CD1c-positive myeloid dendritic cell (primary cell): ENCODE data around the gene OR1S2.
"Not testable (repeated sequence)": the region's sequence is repeated elsewhere in the genome, so short reads cannot be mapped to it uniquely, and the experiment has no call there.

ENCODE experiments used
- DNase-seq: peaks from one replicate; pipeline ENCODE4 v3.0.0-alpha.2; 2016; ENCODE audit errors: extremely low spot score

OR1S2 gene, protein sequence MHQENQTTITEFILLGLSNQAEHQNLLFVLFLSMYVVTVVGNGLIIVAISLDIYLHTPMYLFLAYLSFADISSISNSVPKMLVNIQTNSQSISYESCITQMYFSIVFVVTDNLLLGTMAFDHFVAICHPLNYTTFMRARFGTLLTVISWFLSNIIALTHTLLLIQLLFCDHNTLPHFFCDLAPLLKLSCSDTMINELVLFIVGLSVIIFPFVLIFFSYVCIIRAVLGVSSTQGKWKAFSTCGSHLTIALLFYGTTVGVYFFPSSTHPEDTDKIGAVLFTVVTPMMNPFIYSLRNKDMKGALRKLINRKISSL

DNA sequence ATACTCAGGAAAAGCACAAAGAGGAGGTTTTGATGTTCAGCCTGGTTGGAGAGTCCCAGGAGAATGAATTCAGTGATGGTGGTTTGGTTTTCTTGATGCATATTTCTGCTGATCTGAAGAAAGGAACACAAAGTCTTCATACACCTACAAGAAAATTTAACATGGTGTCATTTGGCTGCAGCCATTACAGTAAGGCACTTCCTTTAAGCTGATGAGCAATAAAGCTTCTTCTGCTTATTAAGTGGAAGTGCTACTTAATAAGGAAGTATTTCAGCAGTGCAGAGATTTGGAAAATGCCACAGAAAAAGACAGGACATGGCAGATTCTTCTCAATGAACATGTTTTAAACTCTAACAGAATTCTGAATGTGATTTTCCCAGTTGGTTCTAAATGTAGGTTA is at the start of gene OR1S2:
OR1S2 (minus strand) TSS at position 101 of the 400 bp plus-strand sequence; CDS start at position 101, 0 bp downstream.
- no peak for DNase-seq

DNA sequence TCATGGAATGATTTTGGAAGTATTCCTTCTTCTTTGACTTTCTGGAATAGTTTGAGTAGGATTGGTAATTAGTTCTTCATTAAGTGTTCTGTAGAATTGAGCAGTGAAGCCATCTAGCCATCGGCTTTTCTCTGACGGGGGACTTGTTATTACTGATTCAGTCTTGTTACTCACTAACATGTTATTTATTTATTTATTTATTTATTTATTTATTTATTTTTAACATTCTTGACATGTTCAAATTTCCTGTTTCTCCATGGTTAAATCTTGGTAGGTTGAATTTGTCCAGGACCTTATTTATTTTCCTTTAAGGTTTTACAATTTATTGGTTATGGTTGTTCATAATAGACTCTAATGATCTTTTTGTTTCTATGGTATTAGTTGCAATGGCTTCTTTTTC is 40.0 kb upstream of the OR1S2 start:
- no peak for DNase-seq

DNA sequence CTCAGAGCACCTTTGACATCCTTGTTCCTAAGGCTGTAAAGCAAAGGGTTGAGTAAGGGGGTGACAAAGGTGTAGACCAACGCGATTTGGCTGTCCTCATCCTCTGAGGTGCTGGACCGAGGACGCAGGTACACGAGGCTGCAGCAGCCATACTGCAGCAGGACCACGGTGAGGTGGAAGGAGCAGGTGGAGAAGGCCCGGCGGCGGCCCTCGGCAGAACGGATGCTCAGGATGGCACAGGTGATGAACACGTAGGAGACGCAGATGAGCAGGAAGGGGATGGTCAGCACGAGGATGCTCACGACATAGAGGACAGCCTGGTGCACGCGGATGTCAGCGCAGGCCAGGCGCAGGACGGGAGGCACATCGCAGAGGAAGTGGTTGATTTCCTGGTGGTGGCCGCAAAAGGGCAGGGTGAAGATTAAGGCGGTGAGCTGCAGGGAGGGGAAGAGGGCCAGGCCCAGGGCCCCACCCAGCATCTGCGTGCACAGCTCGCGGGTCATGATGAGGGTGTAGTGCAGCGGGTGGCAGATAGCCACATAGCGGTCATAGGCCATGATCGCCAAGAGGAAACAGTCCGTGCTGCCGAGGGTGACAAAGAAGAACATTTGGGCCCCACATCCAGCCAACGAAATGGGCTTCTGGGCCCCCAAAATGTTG is 24.1 kb upstream of the OR1S2 start:
- DNase-seq = no peak

DNA sequence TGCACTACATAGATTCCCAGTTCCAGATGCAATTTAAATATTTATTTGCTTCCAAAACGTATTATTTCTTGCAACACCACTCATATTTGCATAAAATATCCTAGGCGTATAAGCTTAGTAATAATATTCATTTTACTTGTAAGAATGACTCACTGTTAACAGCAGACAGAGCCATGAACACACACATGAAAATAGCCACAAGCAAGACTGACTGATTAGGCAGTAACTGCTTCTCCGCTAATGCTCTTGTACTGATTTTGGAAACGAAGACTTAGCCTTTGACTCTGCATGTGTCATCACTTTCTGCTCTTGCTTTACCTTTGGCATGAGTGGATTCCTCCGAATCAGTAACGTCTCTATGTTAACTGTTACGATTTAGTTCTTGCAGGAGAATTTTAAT is 18.8 kb upstream of the OR1S2 start:
- DNase-seq = no peak

DNA sequence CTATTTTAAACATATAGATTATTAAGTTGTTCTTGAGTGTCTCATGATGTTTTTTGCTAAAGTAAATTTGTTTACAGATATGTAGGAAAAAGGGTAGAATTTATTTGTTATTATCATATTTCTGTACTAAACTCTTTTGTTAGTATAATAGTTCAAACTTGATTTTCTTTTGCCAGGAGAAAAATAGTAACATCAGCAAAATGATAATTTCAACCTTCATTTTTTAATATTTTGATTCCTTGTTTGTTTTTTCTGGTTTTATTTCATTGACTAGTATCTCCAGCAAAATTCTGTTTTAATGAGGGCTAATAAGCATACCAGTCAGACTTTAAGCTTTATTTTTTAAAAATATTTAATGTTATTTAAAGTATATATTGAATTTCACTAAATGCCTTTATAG is 12.5 kb upstream of the OR1S2 start:
- no peak for DNase-seq

DNA sequence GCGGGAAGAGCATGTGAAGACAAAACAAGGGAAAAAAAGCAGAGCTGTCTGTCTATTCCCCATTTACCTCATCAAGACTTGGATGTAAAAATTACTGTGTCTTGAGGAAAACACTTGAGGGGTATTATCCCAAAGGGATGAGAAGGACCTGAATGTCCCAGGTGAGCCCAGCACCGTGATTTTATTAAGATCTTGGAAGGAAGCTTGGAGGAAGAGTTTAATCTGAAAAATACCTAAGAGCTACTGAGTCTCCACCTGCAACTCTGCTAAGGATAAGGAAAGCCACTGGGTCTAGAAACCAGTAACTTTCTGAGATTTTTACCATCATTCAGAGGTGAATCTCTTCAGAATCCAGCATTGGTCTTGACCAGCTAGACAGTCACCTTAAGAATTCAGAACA is 8.5 kb upstream of the OR1S2 start, which contains the start of gene OR1S1:
OR1S1 (plus strand) TSS at position 301 of the 400 bp plus-strand sequence.
- DNase-seq = not testable (repeated sequence)

DNA sequence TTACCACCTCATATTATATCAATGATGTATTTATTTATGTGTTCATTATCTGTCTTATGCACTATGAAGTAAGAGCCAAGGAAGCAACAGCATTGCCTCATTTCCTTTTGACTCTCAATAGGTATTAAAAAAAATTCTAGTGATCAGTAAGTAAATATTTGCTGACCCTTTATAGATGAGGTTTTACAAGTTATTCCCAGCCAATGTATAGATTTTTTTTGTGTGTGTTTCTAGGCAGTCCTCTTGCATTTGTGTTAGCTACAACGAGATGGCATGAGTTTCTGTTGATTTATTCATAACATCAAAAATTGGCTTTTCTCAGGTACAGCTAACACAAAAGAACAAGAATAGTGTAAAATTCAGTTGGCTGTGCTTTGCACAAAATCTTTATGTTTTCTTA is 4.7 kb downstream of the OR1S2 start:
- DNase-seq = no peak

DNA sequence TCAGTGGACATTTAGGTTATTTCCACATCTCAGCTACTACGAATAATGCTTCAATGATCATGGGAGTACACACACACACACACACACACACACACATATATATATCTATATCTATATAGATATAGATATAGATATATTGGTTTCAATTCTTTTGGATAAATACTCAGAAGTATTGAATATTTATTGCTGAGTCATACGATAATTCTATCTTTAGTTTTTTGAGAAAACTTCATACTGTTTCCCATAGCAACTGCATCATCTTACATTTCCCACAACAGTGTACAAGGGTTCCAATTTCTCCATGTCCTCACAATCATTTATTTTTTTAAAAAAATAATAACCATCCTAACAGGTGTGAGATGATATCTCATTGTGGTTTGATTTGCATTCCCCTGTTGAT is 8.0 kb downstream of the OR1S2 start:
- DNase-seq = no peak

DNA sequence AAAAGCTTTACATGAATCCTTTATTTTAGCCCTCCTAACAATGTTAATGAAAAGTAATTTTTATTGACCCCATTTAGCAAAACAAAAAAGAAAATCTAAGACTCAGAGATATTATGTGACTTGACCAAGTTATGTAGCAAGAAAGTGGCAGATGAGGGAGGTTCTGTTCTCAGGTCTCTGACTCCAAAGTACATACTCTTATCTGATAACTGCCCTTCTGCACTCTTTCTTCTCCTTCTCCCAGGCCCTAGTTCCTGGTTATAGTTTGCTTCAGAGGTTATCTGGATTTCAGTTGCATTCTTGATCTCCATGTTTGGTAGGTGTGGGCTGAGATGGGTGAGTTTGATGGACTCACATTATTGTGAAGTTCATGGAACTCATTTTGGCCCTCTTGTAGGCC is 10.6 kb downstream of the OR1S2 start:
- DNase-seq = no peak

DNA sequence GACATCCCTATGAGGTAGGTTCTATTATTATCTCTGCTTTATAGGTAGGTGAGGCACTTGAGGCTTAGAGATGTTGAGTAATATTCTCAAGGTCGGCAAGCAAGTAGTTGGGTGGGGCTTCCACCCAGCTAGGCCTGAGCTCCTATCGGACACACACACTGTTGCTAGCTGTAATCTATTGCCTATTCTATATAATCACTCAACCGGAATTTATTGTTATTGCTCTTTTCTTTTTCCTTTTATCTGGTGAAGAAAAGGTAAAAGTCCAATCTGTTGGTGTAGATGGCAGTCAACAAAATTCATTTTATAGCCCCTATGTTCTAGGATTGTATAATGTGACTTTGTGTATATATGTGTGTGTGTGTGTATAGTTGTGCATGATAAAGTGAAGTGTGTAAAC is 11.7 kb downstream of the OR1S2 start:
- no peak for DNase-seq

DNA sequence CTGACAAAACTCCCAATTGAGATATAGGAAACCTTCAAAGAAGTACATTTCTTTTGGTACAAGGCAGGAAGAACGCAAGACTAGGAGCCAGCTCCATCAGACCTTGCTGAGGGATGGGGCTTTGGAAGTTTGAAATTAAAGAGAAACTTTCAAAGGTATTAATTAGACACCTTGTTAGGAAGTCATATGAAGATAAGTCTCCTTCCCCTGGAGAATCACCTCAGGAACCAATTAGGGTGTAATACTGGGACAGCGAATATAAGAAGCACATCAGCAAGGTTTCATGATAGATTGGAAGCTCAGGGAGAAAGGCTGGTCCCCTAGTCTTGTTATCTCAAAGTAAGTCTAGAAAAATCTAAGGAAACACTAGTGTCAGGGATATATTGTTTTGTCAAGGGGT is 15.2 kb downstream of the OR1S2 start, which contains the start of gene OR9Q2:
OR9Q2 (plus strand) TSS at position 301 of the 400 bp plus-strand sequence. CDS start 1,421 bp downstream, outside the sequence.
- DNase-seq = no peak

DNA sequence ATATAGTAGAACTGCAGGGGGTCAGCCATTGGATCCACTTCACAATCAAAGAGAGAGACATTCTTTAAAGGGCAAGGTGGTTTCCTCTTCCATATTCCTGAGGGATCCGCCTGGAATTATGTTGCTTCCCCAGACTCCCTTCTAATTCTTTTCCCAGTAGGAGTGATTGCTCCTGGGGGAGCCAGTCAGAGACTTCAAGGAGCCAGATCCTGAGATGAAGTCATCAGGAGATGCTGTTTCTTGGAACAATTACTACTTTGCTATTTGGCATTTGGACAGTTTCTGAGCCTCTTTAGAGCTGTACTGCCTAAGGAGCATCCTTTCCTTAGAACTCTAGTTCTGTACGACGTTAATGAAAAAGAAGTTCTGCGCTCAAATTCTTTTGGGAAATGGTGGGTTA is 17.0 kb downstream of the OR1S2 start:
- no peak for DNase-seq

DNA sequence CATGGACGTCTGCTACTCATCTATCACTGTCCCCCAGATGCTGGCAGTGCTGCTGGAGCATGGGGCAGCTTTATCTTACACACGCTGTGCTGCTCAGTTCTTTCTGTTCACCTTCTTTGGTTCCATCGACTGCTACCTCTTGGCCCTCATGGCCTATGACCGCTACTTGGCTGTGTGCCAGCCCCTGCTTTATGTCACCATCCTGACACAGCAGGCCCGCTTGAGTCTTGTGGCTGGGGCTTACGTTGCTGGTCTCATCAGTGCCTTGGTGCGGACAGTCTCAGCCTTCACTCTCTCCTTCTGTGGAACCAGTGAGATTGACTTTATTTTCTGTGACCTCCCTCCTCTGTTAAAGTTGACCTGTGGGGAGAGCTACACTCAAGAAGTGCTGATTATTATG is 24.3 kb downstream of the OR1S2 start:
- DNase-seq = no peak

DNA sequence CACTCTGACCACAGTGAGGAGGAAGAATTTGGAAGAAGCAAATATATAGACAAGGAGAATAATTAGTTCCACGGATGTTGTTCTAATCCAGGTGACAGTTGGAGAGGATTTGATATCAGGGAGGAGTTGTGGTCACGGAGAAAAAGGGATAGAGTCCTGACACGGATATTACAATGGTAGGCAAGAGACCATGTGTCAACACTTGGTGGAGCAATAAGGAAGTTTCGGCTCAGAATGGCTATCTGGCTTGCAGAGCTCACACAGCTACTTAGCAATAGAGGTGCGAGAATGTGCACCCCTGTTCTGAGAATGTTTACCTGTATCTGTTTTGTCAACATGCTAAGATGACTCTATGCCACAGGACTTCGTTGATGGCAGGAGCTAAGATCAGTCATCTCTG is 25.5 kb downstream of the OR1S2 start:
- no peak for DNase-seq

DNA sequence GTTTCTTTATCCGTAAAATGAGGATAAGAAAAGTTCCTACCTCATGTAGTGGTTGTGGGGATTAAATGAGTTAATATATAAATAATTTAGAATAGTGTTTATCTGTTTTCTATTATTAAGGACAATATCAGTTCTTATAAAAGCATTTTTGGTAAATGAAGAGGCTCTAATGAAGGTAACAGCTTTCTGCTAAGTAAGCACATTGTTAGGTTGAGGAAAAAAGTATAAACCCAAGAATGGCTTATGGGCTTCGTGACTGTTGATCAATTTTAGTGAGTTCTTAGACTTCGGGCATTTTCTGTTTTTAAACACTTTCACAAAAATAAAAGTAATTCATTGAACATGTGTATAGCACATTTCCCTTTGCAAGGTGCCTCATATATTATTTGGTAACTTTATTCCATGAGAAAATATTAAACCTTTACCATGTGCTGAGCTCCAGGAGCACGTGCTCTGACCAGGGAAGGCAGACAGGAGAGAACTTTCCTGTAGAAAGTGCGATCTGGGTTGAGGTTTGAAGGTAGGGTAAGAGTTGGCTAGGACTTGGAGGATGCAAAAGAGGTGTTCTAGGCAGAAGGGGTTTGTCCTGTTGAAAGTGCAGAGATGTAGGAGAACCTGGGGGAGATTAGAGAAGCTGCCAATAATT is 26.4 kb downstream of the OR1S2 start:
- no peak for DNase-seq

DNA sequence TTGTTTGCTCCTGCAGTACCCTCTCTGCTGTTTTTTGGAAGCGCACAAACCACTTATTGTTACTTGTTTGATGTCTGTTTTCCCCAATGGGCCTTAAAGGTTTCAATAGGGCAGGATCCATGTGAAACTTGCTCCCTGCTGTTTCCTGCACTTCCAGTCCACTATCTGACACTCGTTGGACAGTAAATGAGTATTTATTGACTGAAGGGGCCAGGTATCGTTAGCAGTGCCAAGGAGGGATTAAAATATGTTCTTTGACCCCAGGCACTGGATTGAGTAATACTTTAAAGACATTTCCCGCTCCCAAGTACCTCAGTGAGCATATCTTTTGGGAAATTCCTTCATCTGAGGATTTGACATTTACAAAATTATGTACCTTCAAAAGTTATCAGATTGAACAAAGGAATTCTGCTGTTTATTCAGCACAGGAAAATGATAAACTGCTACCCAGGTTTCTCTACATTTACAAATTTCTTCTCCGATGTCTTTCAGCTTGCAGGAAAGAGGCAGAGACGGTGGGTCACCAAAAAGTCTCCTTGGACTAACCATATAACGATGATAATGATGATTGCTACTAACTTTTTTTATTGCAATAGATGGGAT is 38.3 kb downstream of the OR1S2 start:
- no peak for DNase-seq

DNA sequence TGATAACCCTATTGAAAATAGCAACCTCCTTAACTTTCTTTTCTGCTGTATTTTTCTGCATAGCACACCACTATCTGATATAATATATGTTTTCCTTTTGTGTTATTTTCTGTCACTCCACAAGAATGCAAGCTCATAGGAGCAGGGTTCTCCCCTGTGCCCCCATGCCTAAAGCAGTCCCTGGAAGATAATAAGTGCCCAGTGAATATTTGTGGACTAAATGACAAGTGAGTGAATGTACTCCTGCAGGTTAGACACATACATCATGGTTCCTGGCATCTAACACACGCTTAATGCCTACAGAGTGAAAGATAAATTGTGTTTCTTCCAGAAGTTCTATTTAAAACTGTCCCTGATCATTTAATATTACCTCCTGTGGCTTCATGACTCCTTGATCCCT is 39.0 kb downstream of the OR1S2 start:
- DNase-seq = no peak

DNA sequence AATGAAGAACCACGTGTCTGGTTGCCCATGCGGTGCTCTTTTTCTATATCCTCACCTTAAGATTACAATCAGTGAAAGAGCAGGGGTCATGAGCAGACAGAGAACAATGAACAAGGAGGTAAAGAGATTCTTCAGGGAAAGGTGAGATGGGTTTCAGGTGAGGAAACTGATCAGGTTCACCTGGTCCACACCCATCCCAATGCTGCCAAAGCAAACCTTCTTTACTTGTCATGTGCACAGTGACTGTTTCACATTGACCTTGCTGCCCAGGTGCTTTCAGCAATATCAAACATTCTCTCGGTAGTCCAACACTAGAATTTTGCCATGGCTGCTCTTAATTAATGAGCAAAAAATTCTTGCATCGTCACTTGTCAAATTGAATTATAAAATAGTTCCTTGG is 39.6 kb downstream of the OR1S2 start:
- no peak for DNase-seq
